Left cardiac atrium (tissue), 4 donors: ENCODE data around the gene PLSCR5. TPM values are rescaled to one million over a fixed set of nuclear protein-coding genes. Genes with fewer than 3 reads are reported as not detected.

ENCODE experiments used
- ATAC-seq, 2 donors: fragments of 200-7000 bp; cut with Tn5 transposase; one replicate each; pipeline ENCODE4 v1.9.1; 2020; ENCODE audit warnings: mild to moderate bottlenecking in 2 of 2, moderate library complexity in 2 of 2
- DNase-seq: peaks from one replicate; pipeline ENCODE4 v3.0.0-alpha.2; 2020
- intact Hi-C, 2 donors: fragments of 100-400 bp; cut with DNase I; formaldehyde crosslinking; loops; one replicate each; pipeline versions ENCODE4 v1.14.1 to v1.15.1; 2022 to 2023
- long read RNA-seq: library from polyadenylated mRNA; unstranded; transcript quantifications from one replicate; pipeline ENCODE4 v2.0.0, GENCODE V29; 2021
- total RNA-seq, 2 donors: library from RNA; stranded (reverse); fragmentation: NEBNext Ultra II Directional; extraction: Animal tissue kit (Norgen Biotek cat#: 25700); gene quantifications; one replicate each; pipeline ENCODE4 v1.2.1, GENCODE V29; 2021
- donor health status: DM: no; HTN: yes; CAD: no.
- donor health status: DM: no; HTN: yes; CAD: no; lungs with severe emphysema.
- donor health status: DM: yes; HTN: yes; CAD: no.
- donor health status: Dilated cardiomyopathy.

PLSCR5 gene, protein sequence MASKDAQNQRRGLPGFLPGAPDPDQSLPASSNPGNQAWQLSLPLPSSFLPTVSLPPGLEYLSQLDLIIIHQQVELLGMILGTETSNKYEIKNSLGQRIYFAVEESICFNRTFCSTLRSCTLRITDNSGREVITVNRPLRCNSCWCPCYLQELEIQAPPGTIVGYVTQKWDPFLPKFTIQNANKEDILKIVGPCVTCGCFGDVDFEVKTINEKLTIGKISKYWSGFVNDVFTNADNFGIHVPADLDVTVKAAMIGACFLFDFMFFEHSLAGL
- total RNA-seq: not detected
- long read RNA-seq: 0 reads

DNA sequence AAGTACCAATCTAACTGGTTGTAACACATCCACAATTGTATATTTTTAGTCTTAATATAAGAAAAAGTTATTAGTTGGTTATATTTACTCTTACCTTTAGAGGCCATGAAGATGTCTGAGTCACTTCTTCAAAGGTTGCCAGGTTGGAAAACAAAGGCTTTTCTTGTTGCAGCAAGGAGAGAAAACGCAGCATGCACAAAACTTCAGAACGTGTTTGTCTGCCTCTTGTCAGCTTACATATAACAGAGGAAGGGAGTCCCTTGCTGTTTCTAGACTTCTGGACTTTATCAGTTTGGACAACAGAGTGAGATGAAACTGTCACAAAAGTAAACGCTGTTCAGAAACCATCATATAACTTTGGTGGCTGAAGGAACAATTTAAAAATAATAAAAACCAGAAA, at the start of gene PLSCR5:
PLSCR5 (minus strand) TSS at position 241 of the 400 bp plus-strand sequence; CDS start at position 107, 134 bp downstream.
- intact Hi-C loops: no loop called here
- DNase-seq (no peak), ATAC-seq (no peak)

DNA sequence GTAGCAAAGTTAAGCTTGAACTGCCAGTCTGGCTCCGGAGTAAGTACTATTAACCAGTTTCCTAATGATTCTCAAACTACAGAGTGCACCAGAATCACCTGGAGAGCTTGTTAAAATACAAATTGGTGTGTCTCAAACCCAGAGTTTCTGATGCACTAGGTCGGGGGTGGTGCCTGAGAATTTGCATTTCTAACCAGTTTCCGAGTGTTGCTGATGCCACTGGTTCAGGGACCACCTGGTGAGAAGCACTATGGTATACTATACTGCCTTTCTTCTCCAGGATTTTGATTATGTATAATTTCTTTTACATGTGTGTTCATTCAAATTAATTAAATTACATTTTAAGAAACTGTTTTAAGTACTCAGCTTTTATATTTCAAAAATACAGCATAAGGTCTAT, 48.8 kb upstream of the PLSCR5 start:
- intact Hi-C loops: no loop called here
- ATAC-seq: no peak
- DNase-seq: no peak

DNA sequence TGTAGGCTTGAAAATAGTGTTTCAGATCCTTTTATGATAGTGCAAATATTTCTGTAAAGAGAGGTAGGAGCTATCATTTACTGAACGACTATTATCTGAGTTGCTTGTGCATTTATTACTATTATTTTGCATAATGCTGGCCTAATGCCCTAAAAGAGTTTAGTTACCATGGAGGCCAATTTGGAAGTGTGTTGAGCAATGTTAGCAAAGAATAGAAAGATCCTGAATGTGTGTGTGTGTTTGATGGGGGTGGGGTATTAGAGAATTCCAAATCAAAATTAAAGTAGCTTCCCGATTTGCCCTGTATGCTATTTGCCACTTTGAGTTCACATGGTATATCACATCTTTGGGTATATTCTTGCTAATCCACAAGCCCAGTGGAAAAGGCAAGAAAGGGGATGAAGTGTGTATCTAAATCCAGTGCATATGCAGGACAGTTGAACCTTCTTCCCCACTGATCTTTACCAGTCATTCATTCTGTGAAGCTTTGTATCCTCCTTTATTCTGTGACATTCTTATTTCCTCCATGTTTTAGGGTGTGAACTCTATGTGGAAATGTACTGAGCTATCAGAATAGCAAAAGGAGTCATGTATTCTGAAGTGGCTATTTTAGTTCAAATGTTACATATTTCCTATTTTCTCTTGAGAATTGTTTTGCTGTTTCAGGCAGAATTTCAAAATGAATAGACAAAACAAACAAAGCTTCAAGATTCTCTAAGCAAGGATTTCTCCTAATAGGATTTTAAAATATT, 45.7 kb upstream of the PLSCR5 start:
- intact Hi-C loops: no loop called here
- ATAC-seq (no peak), DNase-seq (no peak)

DNA sequence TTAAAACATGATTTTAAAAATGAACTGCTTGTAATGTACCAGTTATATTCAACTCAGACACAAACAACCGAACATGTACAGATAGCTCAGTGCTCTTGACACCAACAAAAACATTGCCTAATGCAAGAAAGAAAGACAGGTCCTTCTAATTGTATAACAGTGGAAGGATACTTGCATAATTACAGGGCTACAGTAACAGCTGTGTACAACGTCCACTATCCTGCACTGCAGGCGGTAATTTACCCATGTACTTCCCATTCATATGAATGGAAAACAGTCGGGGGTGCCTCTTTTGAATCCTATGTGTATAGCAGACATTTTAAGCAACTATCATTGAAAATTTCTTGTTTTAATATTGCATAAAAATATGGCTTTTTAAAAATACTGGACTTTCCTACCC, 41.1 kb upstream of the PLSCR5 start:
- ATAC-seq (no peak), DNase-seq (no peak)
- intact Hi-C loops: no loop called here

DNA sequence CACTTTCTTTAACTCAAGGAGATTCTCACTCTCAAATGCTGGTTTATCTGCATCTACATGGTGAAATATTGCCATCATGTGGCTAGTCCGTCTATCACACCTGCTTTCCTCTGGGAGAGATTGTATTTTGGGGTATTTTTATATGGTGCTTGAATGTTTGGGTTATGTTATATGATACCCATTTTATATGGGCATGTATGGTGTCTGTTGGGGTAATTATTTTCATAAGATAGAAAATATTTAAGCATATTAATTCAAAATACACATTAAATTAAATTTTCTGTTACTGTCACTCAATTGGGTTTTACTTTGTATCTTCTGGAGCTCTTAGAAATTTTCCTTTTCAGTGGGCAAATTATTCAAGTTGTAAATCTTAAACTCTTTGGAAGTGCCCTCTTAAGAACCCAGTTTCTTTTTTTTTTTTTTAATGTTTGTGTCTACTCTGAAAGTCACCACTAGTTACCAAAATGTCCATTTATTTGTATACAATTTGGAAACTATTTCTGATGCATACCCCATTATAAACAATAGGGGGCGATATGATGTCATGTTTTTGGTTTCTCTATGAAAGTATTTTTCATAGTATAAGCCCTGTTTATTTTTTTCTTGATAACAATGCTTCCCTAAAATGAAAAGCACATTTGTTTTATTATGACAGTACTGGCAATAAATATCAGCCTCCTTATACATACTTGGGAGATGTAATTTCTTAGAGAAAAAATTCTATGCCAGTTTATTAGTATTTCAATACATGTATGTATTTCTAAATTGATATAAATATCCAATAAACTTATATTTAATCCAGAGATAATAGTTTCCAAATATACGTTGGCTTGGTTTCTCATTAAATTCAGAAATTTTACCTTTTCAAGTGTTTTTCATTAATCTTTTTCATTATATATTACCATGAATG, 36.1 kb upstream of the PLSCR5 start:
- intact Hi-C loops: no loop called here
- ATAC-seq (no peak), DNase-seq (no peak)

DNA sequence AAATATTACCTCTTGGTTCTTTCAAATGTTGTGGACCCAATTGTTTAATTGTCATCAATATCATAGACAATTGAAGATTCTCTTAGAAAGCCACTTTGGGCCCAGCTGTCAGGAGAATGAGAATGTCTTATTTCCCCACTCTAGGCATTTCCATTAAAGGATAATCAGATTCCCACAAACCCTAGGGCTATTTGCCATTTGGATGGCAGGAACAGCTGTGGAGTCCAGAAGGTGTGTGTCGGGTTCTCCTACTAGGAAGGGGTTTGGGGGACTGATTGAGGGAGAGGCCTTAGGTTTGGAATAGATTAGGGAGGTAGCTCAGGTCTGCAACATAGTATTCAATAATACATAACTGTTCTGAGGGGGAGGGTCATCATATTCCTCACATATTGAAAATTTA, 35.2 kb upstream of the PLSCR5 start:
- intact Hi-C loops: no loop called here
- DNase-seq: no peak
- ATAC-seq: no peak

DNA sequence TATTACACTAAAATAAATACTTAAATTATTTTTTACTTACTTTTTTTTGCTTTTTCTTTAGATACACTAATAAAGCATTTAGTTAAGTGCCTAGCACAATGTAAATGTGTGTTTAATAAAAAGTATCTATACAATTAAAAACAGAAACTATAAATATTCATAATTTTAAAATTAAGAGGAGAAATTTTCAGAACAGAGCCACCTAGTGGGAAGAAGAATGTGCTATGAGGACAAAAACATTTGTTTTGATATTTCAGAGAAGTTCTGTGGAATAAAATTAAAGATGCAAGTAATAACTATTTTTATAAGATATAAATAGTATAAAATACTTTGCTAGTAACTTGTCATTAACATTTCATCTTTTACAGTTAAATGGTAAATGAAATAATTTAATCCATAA, 33.6 kb upstream of the PLSCR5 start:
- no peak for DNase-seq
- intact Hi-C loops: no loop called here
- ATAC-seq: no peak

DNA sequence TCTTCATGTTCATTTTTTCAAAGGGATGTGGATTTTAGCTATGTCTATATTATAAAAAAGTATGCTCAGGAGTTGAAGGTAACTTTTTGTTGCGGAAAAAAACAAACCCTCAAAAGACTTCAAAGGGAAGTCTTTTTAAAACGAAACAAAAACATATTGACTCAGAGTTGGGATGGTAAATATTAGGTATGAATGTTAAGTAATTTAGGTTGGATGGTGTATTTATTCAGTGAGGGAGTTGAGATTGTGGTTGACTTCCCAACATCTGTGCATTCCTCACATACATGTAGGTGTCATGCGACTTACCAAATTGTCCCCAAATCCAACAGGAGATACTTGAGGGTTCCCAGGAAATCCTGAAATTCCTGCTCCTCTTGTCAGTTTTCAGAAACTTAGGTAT, 32.7 kb upstream of the PLSCR5 start:
- no peak for DNase-seq
- intact Hi-C loops: no loop called here
- no peak for ATAC-seq

DNA sequence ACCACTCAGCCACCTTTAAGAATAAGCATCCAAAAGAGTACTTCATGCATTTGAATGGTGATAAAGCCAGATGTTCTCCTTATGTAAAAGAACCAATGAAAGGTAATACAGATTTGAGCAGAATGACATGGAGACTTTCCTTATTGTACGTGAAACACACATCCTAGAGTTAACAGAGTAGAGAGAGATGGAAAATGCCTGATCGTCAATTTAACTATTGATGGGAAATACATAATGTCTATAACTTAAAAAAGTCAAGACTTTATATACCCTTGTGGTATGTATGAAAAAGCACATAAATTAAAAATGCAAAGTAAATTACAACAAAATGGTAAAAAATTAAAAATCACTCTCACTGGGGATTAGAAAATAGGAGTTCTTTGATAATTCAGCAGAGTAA, 31.7 kb upstream of the PLSCR5 start:
- DNase-seq (no peak), ATAC-seq (no peak)
- intact Hi-C loops: no loop called here

DNA sequence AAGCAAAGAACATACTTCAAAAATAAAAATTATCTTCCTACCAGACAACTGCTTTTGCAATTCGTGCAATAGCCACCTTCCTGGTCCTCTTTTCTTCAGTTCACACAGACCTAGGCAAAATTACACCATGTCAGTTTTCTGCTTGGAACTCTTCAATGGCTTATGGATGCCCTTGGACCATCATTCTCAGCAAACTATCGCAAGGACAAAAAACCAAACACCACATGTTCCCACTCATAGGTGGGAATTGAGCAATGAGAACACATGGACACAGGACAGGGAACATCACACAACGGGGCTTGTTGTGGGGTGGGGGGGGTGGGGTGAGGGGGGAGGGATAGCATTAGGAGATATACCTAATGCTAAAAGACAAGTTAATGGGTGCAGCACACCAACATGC, 29.2 kb upstream of the PLSCR5 start:
- ATAC-seq (no peak), DNase-seq (no peak)
- intact Hi-C loops: no loop called here

DNA sequence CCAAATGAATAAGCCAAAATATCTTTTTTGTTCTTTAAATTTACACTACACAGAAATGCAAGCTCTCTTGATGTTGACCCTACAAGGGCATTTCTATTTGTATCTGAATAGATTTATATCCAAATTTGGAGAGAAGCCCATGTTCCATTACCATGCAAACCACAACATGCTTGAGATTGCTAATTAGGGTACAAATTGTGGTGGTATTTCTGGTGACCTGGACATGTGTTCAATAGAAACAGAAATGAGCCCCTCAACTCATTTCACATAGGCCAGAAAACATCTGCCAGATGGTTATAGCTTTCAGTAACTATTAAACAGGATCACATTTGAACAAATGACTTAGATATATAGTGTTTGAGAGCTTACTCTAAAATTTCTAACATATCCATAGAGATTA, 23.5 kb upstream of the PLSCR5 start:
- intact Hi-C loops: no loop called here
- no peak for DNase-seq
- no peak for ATAC-seq

DNA sequence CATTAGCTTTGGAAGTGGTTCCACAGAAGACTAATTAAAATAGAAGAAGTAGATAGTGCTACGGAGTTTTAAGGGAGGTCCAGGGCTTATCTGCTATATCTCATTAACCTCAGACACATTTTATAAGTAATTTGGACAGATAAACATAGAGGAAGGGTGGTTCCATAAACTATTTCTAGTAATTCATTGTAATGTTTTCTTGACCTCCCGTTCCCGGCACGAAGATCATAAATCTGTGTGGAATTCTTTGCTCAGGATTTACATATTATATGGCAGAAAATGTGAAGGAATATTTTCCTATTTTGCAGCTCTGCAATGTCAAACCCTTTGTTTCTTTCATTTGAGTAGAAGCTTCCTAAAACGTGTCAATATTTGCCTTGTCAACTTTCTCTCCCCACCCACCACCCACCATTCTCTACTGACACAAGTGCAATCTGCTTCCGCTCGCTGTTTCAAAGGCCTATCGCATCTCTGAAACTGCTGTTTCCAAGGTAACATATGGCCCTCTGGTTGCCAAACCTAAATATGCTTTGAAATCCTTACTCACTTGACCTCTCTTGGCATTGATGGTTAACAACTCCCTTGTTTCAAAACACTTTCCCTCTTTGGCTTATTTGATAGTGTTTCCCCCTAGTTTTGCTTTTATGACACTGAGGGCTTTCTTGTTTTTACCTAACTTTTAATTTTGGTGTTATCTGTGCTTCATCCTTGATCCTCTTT, 21.4 kb upstream of the PLSCR5 start:
- no peak for DNase-seq
- no peak for ATAC-seq
- intact Hi-C loops: no loop called here

DNA sequence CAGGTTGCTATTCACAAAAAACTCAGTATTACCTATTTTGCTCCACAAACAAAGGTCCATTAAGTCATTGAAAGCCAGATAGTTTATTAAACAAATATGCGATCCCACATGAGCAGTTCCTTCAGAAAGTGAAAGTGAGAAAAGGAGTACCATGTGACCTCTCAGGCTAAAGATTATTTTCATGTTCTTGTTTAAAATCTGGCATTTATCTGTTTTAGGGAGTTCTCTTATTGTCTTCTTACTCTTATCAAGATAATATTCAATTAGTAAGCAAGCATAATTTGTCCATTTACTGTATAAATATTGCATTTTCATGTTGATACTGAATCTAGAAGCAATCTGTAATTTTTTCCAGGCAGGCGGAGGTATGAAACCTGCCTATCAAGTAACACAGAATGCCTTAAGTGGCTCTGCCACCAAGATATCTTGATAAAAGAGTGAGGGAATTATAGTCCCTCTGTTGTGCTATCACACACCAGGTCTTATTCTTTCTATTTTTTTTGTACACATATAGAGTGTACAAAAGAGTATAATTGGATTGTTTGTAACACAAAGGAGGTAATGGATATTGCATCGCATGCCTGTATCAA, 20.1 kb upstream of the PLSCR5 start:
- DNase-seq (no peak), ATAC-seq (no peak)
- intact Hi-C loops: no loop called here

DNA sequence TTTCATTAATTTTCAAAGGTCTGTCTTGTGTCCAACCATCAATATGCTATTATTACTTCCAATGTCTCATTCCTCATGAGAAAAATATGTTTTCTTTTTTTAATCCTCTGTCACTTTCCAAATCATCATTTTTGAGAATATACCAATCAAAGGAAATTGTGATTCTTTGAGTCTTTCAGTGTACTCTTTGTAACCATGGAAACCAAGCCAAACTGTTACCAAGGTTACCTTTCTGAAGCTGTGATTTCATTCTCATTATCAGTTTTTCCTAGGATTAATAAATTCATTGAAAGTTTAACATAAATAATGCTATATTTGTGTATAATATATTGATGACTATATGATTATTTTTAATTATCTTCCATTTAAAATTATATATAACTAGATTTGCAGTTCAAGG, 16.6 kb upstream of the PLSCR5 start:
- DNase-seq (no peak), ATAC-seq (no peak)
- intact Hi-C loops: no loop called here

DNA sequence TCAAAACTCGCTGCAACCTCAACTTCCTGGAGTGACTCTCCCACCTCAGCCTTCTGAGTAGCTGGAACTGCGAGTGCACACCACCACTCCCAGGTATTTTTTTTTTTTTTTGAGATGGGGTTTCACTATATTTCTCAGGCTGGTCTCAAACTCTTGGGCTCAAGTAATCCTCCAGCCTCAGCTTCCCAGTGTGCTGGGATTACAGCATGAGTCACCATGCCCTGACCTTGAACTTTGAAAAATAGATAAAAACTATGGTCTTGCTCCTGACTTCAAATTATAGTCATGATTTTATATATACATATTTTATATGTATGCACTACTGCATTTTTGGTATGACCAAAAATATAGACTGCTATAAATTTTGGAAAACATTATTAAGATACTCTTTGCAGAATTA, 6.9 kb upstream of the PLSCR5 start:
- ATAC-seq: no peak
- no peak for DNase-seq
- intact Hi-C loops: no loop called here

DNA sequence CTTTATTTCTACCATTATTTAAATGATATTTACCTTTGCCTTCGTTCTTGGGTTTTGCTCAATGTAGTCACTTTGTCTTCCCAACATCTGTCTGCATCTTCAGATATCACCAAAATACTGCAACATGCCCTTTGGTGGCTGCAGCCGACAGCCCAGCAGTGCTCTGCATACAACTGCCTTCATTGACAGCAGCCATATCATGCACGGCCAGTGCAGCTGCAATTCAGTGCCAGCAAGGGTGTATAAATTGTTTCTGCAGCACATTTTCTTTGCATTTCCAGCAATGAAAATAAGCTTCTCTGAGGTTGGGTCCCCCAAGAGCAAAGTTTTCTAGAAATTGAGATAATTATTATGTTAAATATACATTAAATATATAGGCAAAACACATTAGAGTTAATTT, 6.0 kb upstream of the PLSCR5 start:
- no peak for DNase-seq
- ATAC-seq: no peak
- intact Hi-C loops: no loop called here

DNA sequence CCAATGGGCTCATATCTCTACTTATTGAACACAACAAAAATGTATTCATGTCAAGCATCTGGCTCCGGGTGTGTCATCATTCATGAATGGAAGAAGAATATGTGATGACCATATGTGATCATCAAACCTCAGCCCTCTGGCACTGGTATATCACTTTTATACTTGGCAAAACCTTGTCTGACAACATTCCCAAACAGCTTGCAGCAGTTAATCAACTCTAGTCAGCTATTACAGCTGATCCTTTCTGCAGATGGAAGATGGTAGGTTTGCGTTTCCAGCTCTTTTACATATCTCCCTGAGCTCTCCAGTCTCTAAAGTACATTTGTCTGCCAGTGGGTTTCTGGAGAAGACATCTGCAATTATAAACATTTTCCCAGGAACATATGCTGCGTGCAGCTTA, 6.6 kb downstream of the PLSCR5 start:
- DNase-seq: no peak
- intact Hi-C loops: no loop called here
- no peak for ATAC-seq

DNA sequence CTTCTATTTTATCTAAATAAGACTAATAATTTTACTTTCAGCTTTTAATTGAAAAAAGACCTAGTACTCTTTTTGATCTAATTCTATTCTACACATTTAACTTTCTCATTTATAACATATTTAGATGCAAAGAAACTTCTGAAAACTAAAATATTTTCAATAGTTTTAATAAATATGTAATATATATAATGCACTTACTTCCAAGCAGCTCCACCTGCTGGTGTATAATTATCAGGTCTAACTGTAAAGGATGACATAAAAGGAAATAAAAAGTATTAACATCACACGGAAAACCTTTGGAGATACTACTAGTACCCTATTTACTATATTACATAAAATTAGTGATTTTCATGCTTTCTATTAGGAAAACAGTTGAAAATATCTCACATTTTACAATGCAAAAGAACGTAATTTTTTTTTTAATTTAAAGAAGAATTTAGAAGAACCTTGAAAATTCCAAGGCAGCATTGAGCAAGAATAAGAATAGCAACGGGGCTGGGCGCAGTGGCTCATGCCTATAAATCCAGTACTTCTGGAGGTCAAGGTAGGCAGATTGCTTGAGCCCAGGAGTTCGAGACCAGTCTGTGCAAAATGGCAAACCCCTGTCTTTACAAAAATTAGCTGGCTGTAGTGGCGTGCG, 10.2 kb downstream of the PLSCR5 start:
- DNase-seq (no peak), ATAC-seq (no peak)
- intact Hi-C loops: no loop called here

DNA sequence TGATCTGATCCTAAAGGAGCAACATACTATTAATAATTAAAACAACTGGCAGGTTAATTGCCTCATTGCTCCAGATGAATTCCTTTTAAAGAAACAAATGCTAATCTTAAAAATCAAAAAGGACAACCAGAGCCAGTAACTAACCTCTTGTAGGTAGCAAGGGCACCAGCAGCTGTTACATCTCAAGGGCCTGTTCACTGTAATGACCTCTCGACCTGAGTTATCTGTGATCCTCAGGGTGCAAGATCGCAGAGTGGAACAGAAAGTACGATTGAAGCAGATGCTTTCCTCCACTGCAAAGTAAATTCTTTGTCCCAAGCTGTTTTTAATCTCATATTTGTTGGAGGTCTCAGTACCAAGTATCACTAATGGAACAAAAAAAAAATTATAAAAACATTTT, 11.4 kb downstream of the PLSCR5 start:
- intact Hi-C loops: no loop called here
- ATAC-seq (no peak), DNase-seq (no peak)
